NT2/D1 (cell line): ENCODE data around the gene GGA1.

Experiments used
- SUZ12 ChIP-seq: IDR thresholded peaks from 2 replicates; pipeline ENCODE4 v1.6.1; 2011; ENCODE audit not compliant: insufficient read length, insufficient read depth; ENCODE audit errors: extremely low read depth
- YY1 ChIP-seq: IDR thresholded peaks from 2 replicates; pipeline ENCODE4 v1.6.1; 2011; ENCODE audit not compliant: insufficient read length, insufficient read depth
- ZNF274 ChIP-seq: IDR thresholded peaks from 2 replicates; pipeline ENCODE4 v1.6.1; 2011; ENCODE audit warnings: mild to moderate bottlenecking, low read depth, low read length

DNA sequence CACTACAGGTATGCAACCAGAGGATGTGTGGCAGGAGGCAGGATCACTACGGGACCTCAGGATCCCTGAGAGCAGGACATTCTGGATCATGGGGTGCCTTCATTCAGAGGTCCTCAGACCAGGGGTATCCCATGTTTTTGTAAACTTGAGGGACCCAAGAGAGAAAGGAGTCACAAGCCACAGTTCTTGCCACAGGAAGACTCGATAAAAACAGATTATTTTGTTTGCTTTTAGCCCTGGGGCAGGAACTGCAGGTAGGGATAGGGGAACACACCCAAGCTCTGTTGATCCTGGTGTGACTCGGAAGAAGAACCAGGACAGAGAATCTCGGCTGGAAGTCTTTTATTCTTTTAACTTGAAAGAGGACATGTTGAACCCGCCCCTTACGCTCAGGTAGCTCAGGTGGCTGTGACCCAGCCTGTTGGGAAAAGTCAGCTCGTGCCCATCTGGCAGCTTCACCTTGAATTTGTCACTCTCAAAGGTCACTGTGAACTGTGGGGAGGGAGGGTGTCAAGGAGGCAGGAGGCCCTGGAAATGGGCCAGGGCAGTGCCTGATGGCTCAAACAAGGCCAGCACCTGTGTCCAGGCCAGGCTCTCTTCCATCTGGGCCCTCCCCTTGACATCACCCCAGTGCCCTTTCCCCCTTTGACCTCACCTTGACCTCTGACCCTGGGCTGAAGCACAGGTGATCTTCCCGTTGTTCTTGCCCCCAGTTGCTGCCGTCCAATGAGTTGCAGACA, 38.5 kb upstream of the GGA1 start:
- TF ChIP-seq YY1 (no peak), SUZ12 (no peak), ZNF274 (no peak)
